BLaER1 (cell line): ENCODE data around the gene RNASE4.
A peak's percentile ranks its signal among the peaks of the same experiment; 100 is the strongest.

Experiments used
- H3K27ac ChIP-seq: shearing (Covaris generic); formaldehyde crosslinking; 2 replicates; pipeline ENCODE4 v1.8.1; 2022
- H3K27me3 ChIP-seq: shearing (Covaris generic); formaldehyde crosslinking; 2 replicates; pipeline ENCODE4 v1.8.1; 2022
- H3K36me3 ChIP-seq: shearing (Covaris generic); formaldehyde crosslinking; 2 replicates; pipeline ENCODE4 v1.8.1; 2022
- H3K4me1 ChIP-seq: shearing (Covaris generic); formaldehyde crosslinking; 2 replicates; pipeline ENCODE4 v1.8.1; 2022
- H3K4me2 ChIP-seq: shearing (Covaris generic); formaldehyde crosslinking; 2 replicates; pipeline ENCODE4 v1.8.1; 2022
- H3K4me3 ChIP-seq: shearing (Covaris generic); formaldehyde crosslinking; 2 replicates; pipeline ENCODE4 v1.8.1; 2022
- H3K9ac ChIP-seq: shearing (Covaris generic); formaldehyde crosslinking; 2 replicates; pipeline ENCODE4 v1.8.1; 2022
- H3K9me3 ChIP-seq: shearing (Covaris generic); formaldehyde crosslinking; 2 replicates; pipeline ENCODE4 v1.8.1; 2022
- H4K20me1 ChIP-seq: shearing (Covaris generic); formaldehyde crosslinking; 2 replicates; pipeline ENCODE4 v1.8.1; 2022
- Cebpa-rat ChIP-seq: shearing (Covaris generic); IDR thresholded peaks from 2 replicates; pipeline ENCODE4 v1.8.1; 2022

The RNASE4 gene

GRCh38 chr14:20683125-20683890 is 1.1 kb upstream of the RNASE4 start:
- Histone ChIP-seq H3K27me3 (no peaks in the 10 kb centered on the region), H3K36me3 (no peaks in the 10 kb centered on the region), H4K20me1 (no peaks in the 10 kb centered on the region), H3K9ac (peak overlapping the region; percentile 90), H3K9me3 (no peaks in the 10 kb centered on the region), H3K4me2 (peak overlapping the region; percentile 97), H3K4me3 (peak overlapping the region; percentile 78), H3K4me1 (peaks cover 45% of the 10 kb centered on the region), H3K27ac (peak overlapping the region; percentile 90)
- TF ChIP-seq Cebpa-rat: no peak

GRCh38 chr14:20684662-20685456 is 499 bp downstream of the RNASE4 start:
- H3K27me3 ChIP-seq: no peaks in the 10 kb centered on the region
- H3K27ac ChIP-seq: peak overlapping the region; percentile 90
- peak; percentile 58 for TF ChIP-seq Cebpa-rat
- H3K4me3 ChIP-seq: peak overlapping the region; percentile 78
- H3K9ac ChIP-seq: peak overlapping the region; percentile 90
- peak overlapping the region; percentile 97 for H3K4me2 ChIP-seq
- H3K4me1 ChIP-seq: peaks cover 38% of the 10 kb centered on the region
- no peaks in the 10 kb centered on the region for H4K20me1 ChIP-seq
- no peaks in the 10 kb centered on the region for H3K9me3 ChIP-seq
- H3K36me3 ChIP-seq: no peaks in the 10 kb centered on the region

- no peak overlapping the region for H3K4me2 ChIP-seq
- no peaks in the 10 kb centered on the region for H3K36me3 ChIP-seq
- no peak overlapping the region for H3K4me3 ChIP-seq
- H3K27ac ChIP-seq: no peak overlapping the region
- H3K9ac ChIP-seq: no peak overlapping the region
- TF ChIP-seq Cebpa-rat: no peak
- H3K9me3 ChIP-seq: no peaks in the 10 kb centered on the region
- H3K27me3 ChIP-seq: no peaks in the 10 kb centered on the region
- H4K20me1 ChIP-seq: no peaks in the 10 kb centered on the region
- peaks cover 24% of the 10 kb centered on the region for H3K4me1 ChIP-seq
Measured at GRCh38 chr14:20686386-20687143, 2.2 kb downstream of the RNASE4 start.

GRCh38 chr14:20687362-20688166 is 3.2 kb downstream of the RNASE4 start:
- Histone ChIP-seq H3K36me3 (no peaks in the 10 kb centered on the region), H3K4me1 (peaks cover 17% of the 10 kb centered on the region), H3K9ac (no peak overlapping the region; the same call in 1 of the 2 replicates), H4K20me1 (no peaks in the 10 kb centered on the region), H3K4me2 (no peak overlapping the region), H3K27me3 (no peaks in the 10 kb centered on the region), H3K9me3 (no peaks in the 10 kb centered on the region), H3K27ac (no peak overlapping the region), H3K4me3 (no peak overlapping the region)
- TF ChIP-seq Cebpa-rat: no peak

GRCh38 chr14:20688167-20688839 is 3.9 kb downstream of the RNASE4 start, which contains the start of gene ANG:
Gene ANG, plus strand, starts transcription at chr14:20688764. Its CDS starts 4,801 bp downstream, at chr14:20693565.
- Histone ChIP-seq H3K27me3 (no peaks in the 10 kb centered on the region), H3K4me3 (no peak within 1 kb of the TSS), H3K4me1 (peaks cover 17% of the 10 kb centered on the region), H3K27ac (no peak within 1 kb of the TSS), H3K4me2 (no peak within 1 kb of the TSS), H3K9ac (peak within 1 kb of the TSS; percentile 23; the same call in 1 of the 2 replicates), H3K9me3 (no peaks in the 10 kb centered on the region), H4K20me1 (no peaks in the 10 kb centered on the region), H3K36me3 (no peaks in the 10 kb centered on the region)
- no peak for TF ChIP-seq Cebpa-rat

- no peak overlapping the region for H3K27ac ChIP-seq
- H3K27me3 ChIP-seq: no peaks in the 10 kb centered on the region
- H4K20me1 ChIP-seq: no peaks in the 10 kb centered on the region
- 0 out of 2 replicates have a peak, but pooled peaks cover 2% of the 10 kb centered on the region for H3K4me1 ChIP-seq
- no peak for TF ChIP-seq Cebpa-rat
- H3K9me3 ChIP-seq: no peaks in the 10 kb centered on the region
- H3K36me3 ChIP-seq: no peaks in the 10 kb centered on the region
- no peak overlapping the region for H3K9ac ChIP-seq
- H3K4me2 ChIP-seq: no peak overlapping the region
- H3K4me3 ChIP-seq: no peak overlapping the region
Measured at GRCh38 chr14:20690848-20691640, 6.7 kb downstream of the RNASE4 start.

- H3K27me3 ChIP-seq: no peaks in the 10 kb centered on the region
- H3K4me3 ChIP-seq: no peak overlapping the region
- TF ChIP-seq Cebpa-rat: no peak
- no peak overlapping the region for H3K27ac ChIP-seq
- no peaks in the 10 kb centered on the region for H4K20me1 ChIP-seq
- H3K36me3 ChIP-seq: no peaks in the 10 kb centered on the region
- no peak overlapping the region for H3K9ac ChIP-seq
- H3K4me2 ChIP-seq: no peak overlapping the region
- no peaks in the 10 kb centered on the region for H3K9me3 ChIP-seq
- no peaks in the 10 kb centered on the region for H3K4me1 ChIP-seq
Measured at GRCh38 chr14:20692116-20692751, 7.9 kb downstream of the RNASE4 start.

GRCh38 chr14:20696764-20697163 is 12.4 kb downstream of the RNASE4 start:
- H3K4me2 ChIP-seq: no peak overlapping the region
- no peaks in the 10 kb centered on the region for H4K20me1 ChIP-seq

More at GRCh38 chr14:20696764-20697163, 12.4 kb downstream of the RNASE4 start:
- no peaks in the 10 kb centered on the region for H3K36me3 ChIP-seq
- H3K27me3 ChIP-seq: no peaks in the 10 kb centered on the region
- H3K27ac ChIP-seq: no peak overlapping the region
- no peaks in the 10 kb centered on the region for H3K9me3 ChIP-seq
- no peaks in the 10 kb centered on the region for H3K4me1 ChIP-seq
- no peak for TF ChIP-seq Cebpa-rat
- H3K9ac ChIP-seq: no peak overlapping the region
- H3K4me3 ChIP-seq: no peak overlapping the region
